GM19455 (cell line): Measurements from ENCODE around the gene SLC2A13.
"Not testable (repeated sequence)": the region's sequence is repeated elsewhere in the genome, so short reads cannot be mapped to it uniquely, and the experiment has no call there.

Experiments
- ATAC-seq: cut with Tn5 transposase; IDR thresholded peaks from one replicate; pipeline ENCODE4 v1.9.1; 2021; ENCODE audit not compliant: unreplicated experiment

Gene SLC2A13

GRCh38 chr12:40044396-40044795 lies 61.5 kb downstream of the SLC2A13 start:
- ATAC-seq: no peak

GRCh38 chr12:40039598-40039997 lies 66.3 kb downstream of the SLC2A13 start:
- no peak for ATAC-seq

- ATAC-seq: no peak
Observed at GRCh38 chr12:40038619-40039018, 67.3 kb downstream of the SLC2A13 start.

- ATAC-seq: no peak
Observed at GRCh38 chr12:40034712-40035111, 71.2 kb downstream of the SLC2A13 start.

- no peak for ATAC-seq
Observed at GRCh38 chr12:40034156-40034555, 71.7 kb downstream of the SLC2A13 start.

GRCh38 chr12:40033242-40033630 lies 72.6 kb downstream of the SLC2A13 start:
- no peak for ATAC-seq

- ATAC-seq: no peak
Observed at GRCh38 chr12:40032433-40033241, 73.2 kb downstream of the SLC2A13 start.

GRCh38 chr12:40031965-40032364 lies 73.9 kb downstream of the SLC2A13 start:
- ATAC-seq: no peak

- not testable (repeated sequence) for ATAC-seq
Observed at GRCh38 chr12:40030970-40031369, 74.9 kb downstream of the SLC2A13 start.

- no peak for ATAC-seq
Observed at GRCh38 chr12:40028296-40028695, 77.6 kb downstream of the SLC2A13 start.

GRCh38 chr12:40022850-40023249 lies 83.0 kb downstream of the SLC2A13 start:
- no peak for ATAC-seq

GRCh38 chr12:40020261-40020691 lies 85.6 kb downstream of the SLC2A13 start:
- ATAC-seq: no peak

GRCh38 chr12:40017488-40017887 lies 88.4 kb downstream of the SLC2A13 start:
- ATAC-seq: no peak

- no peak for ATAC-seq
Observed at GRCh38 chr12:40016980-40017379, 88.9 kb downstream of the SLC2A13 start.

GRCh38 chr12:40015881-40016280 lies 90.0 kb downstream of the SLC2A13 start:
- ATAC-seq: no peak

GRCh38 chr12:40015345-40015744 lies 90.5 kb downstream of the SLC2A13 start:
- ATAC-seq: no peak

- ATAC-seq: no peak
Observed at GRCh38 chr12:40013847-40014246, 92.0 kb downstream of the SLC2A13 start.

GRCh38 chr12:40013292-40013691 lies 92.6 kb downstream of the SLC2A13 start:
- ATAC-seq: no peak

- ATAC-seq: no peak
Observed at GRCh38 chr12:40012711-40013110, 93.2 kb downstream of the SLC2A13 start.

GRCh38 chr12:40011775-40012129 lies 94.1 kb downstream of the SLC2A13 start:
- ATAC-seq: peak; percentile 15

GRCh38 chr12:40010899-40011774 lies 94.7 kb downstream of the SLC2A13 start:
- ATAC-seq: peak; percentile 83
